Glutamatergic neuron (in vitro differentiated cells): ENCODE measurements around the gene S100A9. TPM values are rescaled to one million over a fixed set of nuclear protein-coding genes. Genes with fewer than 3 reads are reported as not detected.
"Not testable (repeated sequence)": the region's sequence is repeated elsewhere in the genome, so short reads cannot be mapped to it uniquely, and the experiment has no call there.

Experiments used
- DNase-seq: peaks from one replicate; pipeline ENCODE4 v3.0.0; 2022
- H3K27ac Mint-ChIP-seq: one replicate; pipeline ENCODE4 v1.8.0; 2020; ENCODE audit warnings: mild to moderate bottlenecking, mixed read lengths, inconsistent platforms; ENCODE audit not compliant: unreplicated experiment
- H3K27me3 Mint-ChIP-seq: one replicate; pipeline ENCODE4 v1.8.0; 2020; ENCODE audit warnings: mild to moderate bottlenecking, moderate library complexity, mixed read lengths, inconsistent platforms; ENCODE audit not compliant: unreplicated experiment
- H3K36me3 Mint-ChIP-seq: one replicate; pipeline ENCODE4 v1.8.0; 2020; ENCODE audit warnings: mild to moderate bottlenecking, mixed read lengths, inconsistent platforms; ENCODE audit not compliant: unreplicated experiment
- H3K4me1 Mint-ChIP-seq: one replicate; pipeline ENCODE4 v1.8.0; 2020; ENCODE audit warnings: mild to moderate bottlenecking, low read depth, mixed read lengths, inconsistent platforms; ENCODE audit not compliant: unreplicated experiment
- H3K4me3 Mint-ChIP-seq: one replicate; pipeline ENCODE4 v1.8.0; 2020; ENCODE audit warnings: mild to moderate bottlenecking, mixed read lengths, inconsistent platforms; ENCODE audit not compliant: unreplicated experiment
- H3K9me3 Mint-ChIP-seq: one replicate; pipeline ENCODE4 v1.8.0; 2020; ENCODE audit warnings: mild to moderate bottlenecking, moderate library complexity, mixed read lengths, inconsistent platforms; ENCODE audit not compliant: unreplicated experiment
- total RNA-seq: library from RNA; stranded (reverse); fragmentation: NEBNext Ultra II Directional; extraction: Animal tissue kit (Norgen Biotek cat#: 25700); gene quantifications from one replicate; pipeline ENCODE4 v1.2.1, GENCODE V29; 2021; ENCODE audit not compliant: unreplicated experiment
- TF ChIP-seq, protein P1 (sequence below): fragments of 200-600 bp; sonication (generic); IDR thresholded peaks from one replicate; pipeline ENCODE4 v1.5.0; 2021; ENCODE audit not compliant: partially characterized antibody, unreplicated experiment

The S100A9 gene
- total RNA-seq, 1 donor from 2014 or later = not detected

- TF ChIP-seq, protein P1, sequence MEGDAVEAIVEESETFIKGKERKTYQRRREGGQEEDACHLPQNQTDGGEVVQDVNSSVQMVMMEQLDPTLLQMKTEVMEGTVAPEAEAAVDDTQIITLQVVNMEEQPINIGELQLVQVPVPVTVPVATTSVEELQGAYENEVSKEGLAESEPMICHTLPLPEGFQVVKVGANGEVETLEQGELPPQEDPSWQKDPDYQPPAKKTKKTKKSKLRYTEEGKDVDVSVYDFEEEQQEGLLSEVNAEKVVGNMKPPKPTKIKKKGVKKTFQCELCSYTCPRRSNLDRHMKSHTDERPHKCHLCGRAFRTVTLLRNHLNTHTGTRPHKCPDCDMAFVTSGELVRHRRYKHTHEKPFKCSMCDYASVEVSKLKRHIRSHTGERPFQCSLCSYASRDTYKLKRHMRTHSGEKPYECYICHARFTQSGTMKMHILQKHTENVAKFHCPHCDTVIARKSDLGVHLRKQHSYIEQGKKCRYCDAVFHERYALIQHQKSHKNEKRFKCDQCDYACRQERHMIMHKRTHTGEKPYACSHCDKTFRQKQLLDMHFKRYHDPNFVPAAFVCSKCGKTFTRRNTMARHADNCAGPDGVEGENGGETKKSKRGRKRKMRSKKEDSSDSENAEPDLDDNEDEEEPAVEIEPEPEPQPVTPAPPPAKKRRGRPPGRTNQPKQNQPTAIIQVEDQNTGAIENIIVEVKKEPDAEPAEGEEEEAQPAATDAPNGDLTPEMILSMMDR = no peak
- Mint-ChIP-seq H3K4me1 (peaks cover 2% of the 10 kb centered on the region), H3K36me3 (no peaks in the 10 kb centered on the region), H3K27ac (no peak overlapping the region), H3K27me3 (peaks cover 14% of the 10 kb centered on the region), H3K9me3 (peaks cover 6% of the 10 kb centered on the region), H3K4me3 (no peak overlapping the region)
- no peak for DNase-seq
Measured at GRCh38 chr1:153401461-153401860, 43.8 kb downstream of the S100A9 start.

DNA sequence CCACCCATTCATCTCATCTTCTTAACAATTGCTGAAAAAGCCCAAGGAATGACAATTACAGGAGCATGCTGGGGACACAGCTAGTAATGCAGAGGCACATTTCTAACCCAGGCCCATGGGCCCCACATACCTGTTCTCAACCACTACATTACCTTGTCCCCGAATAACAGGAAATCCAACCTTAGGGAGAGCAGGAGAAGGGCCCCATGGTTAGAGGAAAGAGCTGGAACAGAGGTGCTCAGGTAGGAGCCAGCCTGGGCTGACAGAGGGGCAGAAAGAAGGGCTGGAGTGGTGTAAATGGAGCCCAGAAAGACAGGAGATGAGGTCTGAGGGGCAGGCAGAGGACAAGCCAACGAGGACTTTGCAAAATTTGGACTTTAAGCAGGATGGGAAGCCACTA lies 44.6 kb downstream of the S100A9 start:
- no peak for DNase-seq
- no peak overlapping the region for H3K27ac Mint-ChIP-seq
- peaks cover 10% of the 10 kb centered on the region for H3K27me3 Mint-ChIP-seq
- no peak overlapping the region for H3K4me3 Mint-ChIP-seq
- peaks cover 6% of the 10 kb centered on the region for H3K9me3 Mint-ChIP-seq
- TF ChIP-seq, protein P1 = no peak
- H3K4me1 Mint-ChIP-seq = peaks cover 1% of the 10 kb centered on the region
- no peaks in the 10 kb centered on the region for H3K36me3 Mint-ChIP-seq

GRCh38 chr1:153403421-153404085 lies 45.9 kb downstream of the S100A9 start:
- DNase-seq = no peak
- peaks cover 9% of the 10 kb centered on the region for H3K27me3 Mint-ChIP-seq
- H3K27ac Mint-ChIP-seq = no peak overlapping the region
- H3K36me3 Mint-ChIP-seq = peaks cover 8% of the 10 kb centered on the region
- H3K9me3 Mint-ChIP-seq = peaks cover 12% of the 10 kb centered on the region
- TF ChIP-seq, protein P1 = no peak
- H3K4me1 Mint-ChIP-seq = no peaks in the 10 kb centered on the region
- no peak overlapping the region for H3K4me3 Mint-ChIP-seq

- H3K9me3 Mint-ChIP-seq = peaks cover 13% of the 10 kb centered on the region
- TF ChIP-seq, protein P1 = no peak
- H3K27ac Mint-ChIP-seq = no peak overlapping the region
- DNase-seq = no peak
- peaks cover 8% of the 10 kb centered on the region for H3K27me3 Mint-ChIP-seq
- no peak overlapping the region for H3K4me3 Mint-ChIP-seq
- peaks cover 8% of the 10 kb centered on the region for H3K36me3 Mint-ChIP-seq
- H3K4me1 Mint-ChIP-seq = no peaks in the 10 kb centered on the region
Measured at GRCh38 chr1:153404086-153404635, 46.5 kb downstream of the S100A9 start.

DNA sequence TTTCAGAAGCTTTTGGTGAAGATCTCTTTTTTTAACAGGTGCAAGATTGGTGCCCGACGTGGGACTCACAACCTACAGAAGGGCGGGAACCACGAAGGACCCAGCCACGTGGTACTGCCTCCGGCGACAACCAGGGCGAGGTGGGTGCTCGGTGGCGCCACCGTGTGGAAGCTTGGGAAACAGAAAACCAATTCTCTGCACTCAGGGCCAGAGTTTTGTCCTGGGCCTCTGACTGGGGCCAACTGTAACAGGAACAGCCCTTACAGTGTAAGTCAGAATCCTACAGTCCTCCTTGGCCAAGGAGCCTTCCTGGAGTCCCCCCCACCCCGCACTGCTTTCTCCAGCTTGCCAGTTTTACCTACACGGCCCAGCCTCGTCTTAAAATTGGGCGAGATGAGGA lies 47.1 kb downstream of the S100A9 start:
- TF ChIP-seq, protein P1 = peak; percentile 67
- H3K9me3 Mint-ChIP-seq = peaks cover 15% of the 10 kb centered on the region
- H3K4me3 Mint-ChIP-seq = no peak overlapping the region
- peak; percentile 61 for DNase-seq
- no peak overlapping the region for H3K27ac Mint-ChIP-seq
- H3K36me3 Mint-ChIP-seq = peaks cover 8% of the 10 kb centered on the region
- H3K4me1 Mint-ChIP-seq = no peaks in the 10 kb centered on the region
- H3K27me3 Mint-ChIP-seq = peaks cover 8% of the 10 kb centered on the region

GRCh38 chr1:153405825-153406599 lies 48.4 kb downstream of the S100A9 start:
- not testable (repeated sequence) for H3K27me3 Mint-ChIP-seq, H3K4me3 Mint-ChIP-seq, H3K27ac Mint-ChIP-seq, H3K4me1 Mint-ChIP-seq, DNase-seq, H3K36me3 Mint-ChIP-seq
- peaks cover 15% of the 10 kb centered on the region for H3K9me3 Mint-ChIP-seq

DNA sequence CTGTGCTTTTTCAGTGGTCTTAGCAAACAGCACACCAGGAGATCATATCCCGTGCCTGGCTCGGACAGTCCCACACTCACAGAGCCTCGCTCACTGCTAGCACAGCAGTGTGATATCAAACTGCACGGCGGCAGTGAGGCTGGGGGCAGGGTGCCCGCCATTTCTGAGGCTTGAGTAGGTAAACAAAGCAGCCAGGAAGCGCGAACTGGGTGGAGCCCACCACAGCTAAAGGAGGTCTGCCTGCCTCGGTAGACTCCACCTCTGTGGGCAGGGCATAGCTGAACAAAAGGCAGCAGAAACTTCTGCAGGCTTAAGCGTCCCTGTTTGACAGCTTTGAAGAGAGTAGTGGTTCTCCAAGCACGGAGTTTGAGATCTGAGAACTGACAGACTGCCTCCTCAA lies 49.6 kb downstream of the S100A9 start:
- not testable (repeated sequence) for H3K27me3 Mint-ChIP-seq, H3K27ac Mint-ChIP-seq, H3K4me1 Mint-ChIP-seq, DNase-seq, H3K4me3 Mint-ChIP-seq, H3K36me3 Mint-ChIP-seq
- peaks cover 15% of the 10 kb centered on the region for H3K9me3 Mint-ChIP-seq
